GM21390 (cell line): ENCODE data around the gene HSPH1.

Experiments
- ATAC-seq: cut with Tn5 transposase; IDR thresholded peaks from one replicate; pipeline ENCODE4 v1.9.1; 2021; ENCODE audit not compliant: unreplicated experiment

The HSPH1 gene

GRCh38 chr13:31133621-31134020 lies 28.1 kb downstream of the HSPH1 start:
- no peak for ATAC-seq

GRCh38 chr13:31131470-31131961 lies 30.2 kb downstream of the HSPH1 start:
- no peak for ATAC-seq

GRCh38 chr13:31129419-31129818 lies 32.3 kb downstream of the HSPH1 start:
- no peak for ATAC-seq

- no peak for ATAC-seq
These were observed 37.5 kb downstream of the HSPH1 start for GRCh38 chr13:31124204-31124603.

GRCh38 chr13:31122544-31123260 lies 39.0 kb downstream of the HSPH1 start:
- no peak for ATAC-seq

- no peak for ATAC-seq
These were observed 39.6 kb downstream of the HSPH1 start for GRCh38 chr13:31122143-31122542.

- ATAC-seq = no peak
These were observed 40.1 kb downstream of the HSPH1 start for GRCh38 chr13:31121379-31122140.

- no peak for ATAC-seq
These were observed 41.6 kb downstream of the HSPH1 start for GRCh38 chr13:31119966-31120700.

GRCh38 chr13:31119526-31119925 lies 42.2 kb downstream of the HSPH1 start:
- ATAC-seq = no peak

GRCh38 chr13:31116224-31116623 lies 45.5 kb downstream of the HSPH1 start:
- ATAC-seq = no peak

- ATAC-seq = no peak
These were observed 46.1 kb downstream of the HSPH1 start for GRCh38 chr13:31115616-31116015.

GRCh38 chr13:31114641-31115040 lies 47.1 kb downstream of the HSPH1 start:
- no peak for ATAC-seq

- no peak for ATAC-seq
These were observed 50.6 kb downstream of the HSPH1 start for GRCh38 chr13:31111136-31111535.

GRCh38 chr13:31110617-31111016 lies 51.1 kb downstream of the HSPH1 start:
- no peak for ATAC-seq

GRCh38 chr13:31110169-31110568 lies 51.5 kb downstream of the HSPH1 start:
- ATAC-seq = no peak

- ATAC-seq = no peak
These were observed 54.6 kb downstream of the HSPH1 start for GRCh38 chr13:31107109-31107508.

GRCh38 chr13:31105856-31106255 lies 55.8 kb downstream of the HSPH1 start:
- ATAC-seq = no peak

GRCh38 chr13:31105020-31105795 lies 56.5 kb downstream of the HSPH1 start:
- no peak for ATAC-seq

- ATAC-seq = no peak
These were observed 58.8 kb downstream of the HSPH1 start for GRCh38 chr13:31102905-31103304.

- ATAC-seq = no peak
These were observed 60.1 kb downstream of the HSPH1 start for GRCh38 chr13:31101472-31102170.
